ENCODE measurements around the gene SLC13A4.
A peak's percentile ranks its signal among the peaks of the same experiment; 100 is the strongest.

Gene SLC13A4

GRCh38 chr7:135716677-135717238 lies 11.2 kb downstream of the SLC13A4 start (continued):
- no peak for TF ChIP-seq ZNF223 (tag by site-specific recombination; IDR thresholded peaks at IDR 0.05)
- TF ChIP-seq ZBTB20 (tag by site-specific recombination; IDR thresholded peaks at IDR 0.05): no peak

GRCh38 chr7:135715673-135716072 lies 12.3 kb downstream of the SLC13A4 start:
- TF ChIP-seq ZNF521 (tag by site-specific recombination; IDR thresholded peaks at IDR 0.05) (no peak), ZFHX2 (tag by site-specific recombination; conservative IDR thresholded peaks at IDR 0.05) (no peak), FEZF1 (tag by site-specific recombination; IDR thresholded peaks at IDR 0.05) (peak; percentile 55; the same call in 1 of the 2 replicates), INSM2 (tag by site-specific recombination; IDR thresholded peaks at IDR 0.05) (no peak), OSR2 (tag by site-specific recombination; IDR thresholded peaks at IDR 0.05) (peak; percentile 48; the same call in 1 of the 2 replicates), ZSCAN4 (tag by site-specific recombination; IDR thresholded peaks at IDR 0.05) (no peak), ZXDB (tag by site-specific recombination; IDR thresholded peaks at IDR 0.05) (no peak), KLF8 (tag by site-specific recombination; IDR thresholded peaks at IDR 0.05) (no peak), HIC1 (tag by site-specific recombination; IDR thresholded peaks at IDR 0.05) (no peak), ZNF341 (tag by site-specific recombination; IDR thresholded peaks at IDR 0.05; ENCODE audit: low read depth) (no peak), ZNF140 (tag by site-specific recombination; IDR thresholded peaks at IDR 0.05) (no peak), KLF7 (tag by site-specific recombination; IDR thresholded peaks at IDR 0.05; ENCODE audit: borderline replicate concordance) (no peak)

GRCh38 chr7:135715055-135715522 lies 12.9 kb downstream of the SLC13A4 start:
- ChIA-PET CTCF (interaction anchor here (0.5 to 2.1 kb wide), 2 partner anchors 10 to 384 kb away, joined by 4 to 9 read pairs; no protein-coding TSS in a partner anchor), POLR2A (no interaction called here)
- no peaks in the 10 kb centered on the region for H3K9me3 ChIP-seq (ENCODE audit: control insufficient read depth, insufficient read depth, low read depth, low read length)
- no peak overlapping the region; the same call in 1 of the 2 replicates for H3K27ac ChIP-seq (ENCODE audit: extremely low read depth, low read depth, low read length)
- H3K4me1 ChIP-seq (ENCODE audit: control insufficient read depth, insufficient read depth, low read length): peaks cover 10% of the 10 kb centered on the region
- no peak overlapping the region for H3K4me3 ChIP-seq (ENCODE audit: low read depth, low read length)
- H3K36me3 ChIP-seq (ENCODE audit: control insufficient read depth in 2 of 2, insufficient read depth in 1 of 2, low read length in 2 of 2): peaks cover 0 to 24% of the 10 kb centered on the region in 2 experiments; a peak in 1 of 3 replicates
- TF ChIP-seq ZNF341 (tag by site-specific recombination; IDR thresholded peaks at IDR 0.05; ENCODE audit: low read depth) (no peak), ZIC2 (tag by site-specific recombination; IDR thresholded peaks at IDR 0.05) (peak; percentile 5; the same call in 1 of the 2 replicates), ZNF18 (tag by site-specific recombination; IDR thresholded peaks at IDR 0.05) (peak; percentile 95), ZSCAN4 (tag by site-specific recombination; IDR thresholded peaks at IDR 0.05) (peak; percentile 95), ZNF571 (tag by site-specific recombination; IDR thresholded peaks at IDR 0.05) (no peak), ZNF324 (tag by site-specific recombination; IDR thresholded peaks at IDR 0.05) (peak; percentile 20; the same call in 1 of the 2 replicates), ZFP69B (tag by site-specific recombination; IDR thresholded peaks at IDR 0.05) (peak; percentile 56; the same call in 1 of the 2 replicates), ZFP3 (tag by site-specific recombination; IDR thresholded peaks at IDR 0.05; ENCODE audit: low read depth) (peak; percentile 80), ZNF488 (tag by site-specific recombination; IDR thresholded peaks at IDR 0.05) (peak; percentile 58; the same call in 1 of the 2 replicates), KLF9 (tag by site-specific recombination; IDR thresholded peaks at IDR 0.05; ENCODE audit: low read depth) (peak; percentile 55), ZNF433 (tag by site-specific recombination; IDR thresholded peaks at IDR 0.05; ENCODE audit: low read depth) (no peak), ZNF2 (tag by site-specific recombination; IDR thresholded peaks at IDR 0.05) (peak; percentile 91)

More at GRCh38 chr7:135715673-135716072, 12.3 kb downstream of the SLC13A4 start:
- H3K9me3 ChIP-seq (ENCODE audit: control insufficient read depth, insufficient read depth, low read depth, low read length): no peaks in the 10 kb centered on the region
- POLR2A ChIA-PET: no interaction called here
- peaks cover 0 to 29% of the 10 kb centered on the region in 2 experiments; a peak in 1 of 3 replicates for H3K36me3 ChIP-seq (ENCODE audit: control insufficient read depth in 2 of 2, insufficient read depth in 1 of 2, low read length in 2 of 2)
- CTCF ChIA-PET: interaction anchor here (1.1 to 1.8 kb wide), 2 partner anchors 11 to 43 kb away, joined by 5 to 6 read pairs; no protein-coding TSS in a partner anchor
- H3K4me1 ChIP-seq (ENCODE audit: control insufficient read depth, insufficient read depth, low read length): peaks cover 10% of the 10 kb centered on the region
- peak overlapping the region; percentile 11; the same call in 1 of the 2 replicates for H3K27ac ChIP-seq (ENCODE audit: extremely low read depth, low read depth, low read length)
- no peak overlapping the region for H3K4me3 ChIP-seq (ENCODE audit: low read depth, low read length)
